Mucosa of rectum (tissue), 2 donors: ENCODE results near the gene SLC10A4.

Source experiments
- H3K27ac ChIP-seq, 2 donors: one replicate each; pipeline ENCODE4 v1.7.0; 2013; ENCODE audit warnings: inconsistent platforms in 2 of 2, low read depth in 2 of 2, low read length in 2 of 2
- H3K27me3 ChIP-seq, 2 donors: one replicate each; pipeline ENCODE4 v1.7.0; 2013; ENCODE audit warnings: low read length in 2 of 2; ENCODE audit not compliant: control insufficient read depth in 2 of 2, insufficient read depth in 2 of 2
- H3K36me3 ChIP-seq, 2 donors: one replicate each; pipeline ENCODE4 v1.7.0; 2013; ENCODE audit warnings: low read length in 2 of 2; ENCODE audit not compliant: control insufficient read depth in 2 of 2, insufficient read depth in 2 of 2
- H3K4me1 ChIP-seq, 2 donors: one replicate each; pipeline ENCODE4 v1.7.0; 2013; ENCODE audit warnings: low read length in 2 of 2, mild to moderate bottlenecking in 1 of 2; ENCODE audit not compliant: control insufficient read depth in 2 of 2, insufficient read depth in 2 of 2
- H3K4me3 ChIP-seq, 2 donors: one replicate each; pipeline ENCODE4 v1.7.0; 2013; ENCODE audit warnings: low read length in 2 of 2
- H3K9ac ChIP-seq, 2 donors: one replicate each; pipeline ENCODE4 v1.7.0; 2013; ENCODE audit warnings: low read length in 2 of 2, low read depth in 1 of 2, mild to moderate bottlenecking in 1 of 2
- H3K9me3 ChIP-seq, 2 donors: one replicate each; pipeline ENCODE4 v1.7.0; 2013; ENCODE audit warnings: low read length in 2 of 2; ENCODE audit not compliant: control insufficient read depth in 2 of 2
- donor health status: healthy.
- donor health status: Normal muscosa, but diverticular disease.

Gene SLC10A4

DNA sequence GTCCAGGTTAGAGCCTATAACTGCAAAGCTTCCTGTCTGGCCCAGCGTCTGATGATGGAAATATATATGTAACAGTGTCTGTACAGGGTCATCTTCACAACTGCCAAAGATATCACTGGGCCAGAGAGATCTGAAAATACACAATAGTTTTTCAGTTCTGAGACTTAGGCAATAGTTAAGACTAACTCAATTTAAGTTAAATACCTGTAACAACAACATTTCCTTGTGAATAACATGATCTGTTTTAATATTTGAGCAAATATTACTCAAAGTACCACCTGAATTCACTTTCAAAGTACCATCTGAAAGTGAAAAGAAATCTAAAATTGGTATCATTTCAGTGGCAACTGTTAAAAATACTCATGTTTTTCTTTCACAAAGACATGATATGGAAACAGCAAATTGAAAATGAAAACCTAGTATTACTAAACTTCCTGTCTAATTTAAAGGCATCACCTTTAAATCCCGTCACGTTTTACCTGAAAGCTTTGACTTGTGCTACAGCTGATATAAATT is 16.5 kb downstream of the SLC10A4 start:
- Histone ChIP-seq H3K9ac (no peak overlapping the region), H3K36me3 (peaks cover 47 to 52% of the 10 kb centered on the region in 2 donors), H3K9me3 (no peaks in the 10 kb centered on the region), H3K27ac (no peak overlapping the region), H3K27me3 (no peaks in the 10 kb centered on the region), H3K4me3 (no peak overlapping the region), H3K4me1 (no peaks in the 10 kb centered on the region)

DNA sequence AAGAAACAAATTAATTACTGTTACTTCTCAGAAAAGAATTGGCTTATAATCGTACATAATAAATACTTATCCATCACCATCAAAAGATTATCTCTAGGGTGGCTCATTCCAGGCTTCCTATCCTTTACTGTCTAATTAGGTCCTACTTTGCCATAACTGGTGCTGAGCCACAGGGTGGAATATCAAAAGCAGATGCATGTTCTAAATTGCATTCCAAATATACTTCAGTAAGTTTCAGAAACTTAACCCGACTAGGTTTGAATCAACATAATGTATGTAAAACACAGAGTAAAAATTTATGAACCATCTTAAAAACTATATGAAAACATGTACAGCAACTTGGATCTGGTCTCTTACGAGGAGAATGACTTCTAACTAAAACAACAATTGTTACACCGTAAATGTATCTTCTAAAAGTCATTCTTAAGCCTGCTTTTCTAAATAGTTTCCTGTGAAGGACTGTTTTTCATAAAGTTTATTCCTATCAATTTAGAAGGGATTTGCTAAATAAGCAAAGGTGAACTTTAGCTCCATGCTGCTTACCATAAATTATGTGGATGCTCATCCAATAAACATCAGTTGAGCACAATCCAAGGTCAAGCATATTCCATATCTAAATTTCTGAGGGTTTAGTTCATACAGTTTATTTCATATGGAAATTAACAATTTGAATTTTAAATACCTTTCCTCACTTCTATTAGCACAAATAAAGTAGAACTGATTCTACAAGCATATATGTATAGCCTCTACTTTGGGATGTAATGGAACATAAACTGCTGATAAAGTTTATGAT is 20.3 kb downstream of the SLC10A4 start:
- Histone ChIP-seq H3K4me1 (no peaks in the 10 kb centered on the region), H3K9ac (no peak overlapping the region), H3K4me3 (no peak overlapping the region), H3K27ac (no peak overlapping the region), H3K36me3 (peaks cover 69 to 70% of the 10 kb centered on the region in 2 donors), H3K27me3 (no peaks in the 10 kb centered on the region), H3K9me3 (no peaks in the 10 kb centered on the region)

DNA sequence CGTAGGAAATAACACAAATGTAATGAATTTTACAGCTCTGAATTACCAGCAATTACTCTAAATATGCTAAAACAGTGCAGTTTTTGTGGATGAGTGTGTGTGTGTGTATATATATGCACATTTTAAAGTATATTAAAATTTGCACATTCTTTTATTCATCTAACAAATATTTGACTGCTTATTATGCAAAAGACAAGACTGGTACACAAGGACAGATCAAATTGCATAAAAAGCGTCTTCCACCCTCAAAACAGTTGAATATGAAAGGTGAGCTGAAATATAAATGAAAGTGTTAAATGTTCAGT is 20.8 kb downstream of the SLC10A4 start:
- H3K9me3 ChIP-seq, result no peaks in the 10 kb centered on the region
- no peak overlapping the region for H3K27ac ChIP-seq
- H3K9ac ChIP-seq, result no peak overlapping the region
- peaks cover 69 to 70% of the 10 kb centered on the region in 2 donors for H3K36me3 ChIP-seq
- no peaks in the 10 kb centered on the region for H3K4me1 ChIP-seq
- H3K27me3 ChIP-seq, result no peaks in the 10 kb centered on the region
- H3K4me3 ChIP-seq, result no peak overlapping the region

DNA sequence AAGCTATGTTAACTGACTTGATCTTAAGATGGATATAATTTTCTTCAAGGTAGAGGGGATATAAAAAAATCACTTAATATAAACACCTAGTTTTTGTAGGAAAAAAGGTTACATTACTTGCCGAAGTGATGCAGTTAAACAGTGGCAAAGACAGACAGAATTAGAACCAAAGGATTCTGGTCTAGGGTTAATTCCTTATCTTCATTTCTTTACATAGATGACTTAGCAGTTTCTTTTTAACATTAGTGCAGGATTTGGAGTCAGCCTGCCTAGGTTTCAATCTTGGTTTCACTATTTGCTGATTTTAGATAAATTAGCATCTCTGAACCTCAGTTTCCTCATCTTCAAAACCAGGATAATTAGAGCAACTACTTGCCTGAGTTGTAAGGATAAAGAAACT is 21.2 kb downstream of the SLC10A4 start:
- H3K36me3 ChIP-seq, result peaks cover 69 to 70% of the 10 kb centered on the region in 2 donors
- H3K9ac ChIP-seq, result no peak overlapping the region
- H3K4me3 ChIP-seq, result no peak overlapping the region
- H3K9me3 ChIP-seq, result no peaks in the 10 kb centered on the region
- H3K27me3 ChIP-seq, result no peaks in the 10 kb centered on the region
- H3K4me1 ChIP-seq, result no peaks in the 10 kb centered on the region
- no peak overlapping the region for H3K27ac ChIP-seq

DNA sequence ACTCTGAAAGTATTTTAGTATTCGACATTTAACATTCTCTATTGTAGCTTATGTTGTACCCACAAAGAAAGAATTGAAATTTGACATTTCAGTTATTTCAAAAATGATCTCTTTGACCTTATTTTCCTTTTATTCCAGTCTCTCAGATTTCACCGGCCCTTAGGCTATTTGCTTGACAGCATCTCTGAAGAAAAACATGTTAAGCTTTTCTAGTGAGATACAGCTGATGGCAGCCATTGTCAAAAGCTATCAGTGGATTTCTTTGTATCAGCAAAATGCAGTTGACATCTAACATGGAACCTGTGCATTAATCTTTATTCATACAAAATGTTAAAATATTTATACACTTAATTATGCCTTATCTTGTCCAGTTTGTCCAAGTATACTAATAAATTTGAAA is 23.6 kb downstream of the SLC10A4 start:
- H3K36me3 ChIP-seq, result peaks cover 74 to 75% of the 10 kb centered on the region in 2 donors

DNA sequence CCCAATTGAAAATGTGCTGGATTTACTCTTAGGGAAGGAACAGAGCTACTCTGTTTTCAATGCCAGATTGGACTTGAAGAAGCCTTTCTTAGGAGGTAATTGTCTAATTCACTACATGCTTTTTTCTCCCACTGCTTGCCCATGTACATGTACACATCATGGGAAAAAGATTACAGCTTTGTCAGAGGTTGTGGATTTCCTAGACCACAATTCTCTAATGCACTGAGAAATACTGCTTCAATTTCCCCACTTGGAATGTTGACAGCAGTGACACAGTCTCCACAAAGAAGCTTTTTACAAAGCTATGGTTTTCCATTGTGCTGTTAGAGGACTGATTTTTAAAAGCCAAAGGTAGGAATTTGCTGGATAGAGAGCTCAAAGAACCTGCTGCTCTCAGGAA is 26.4 kb downstream of the SLC10A4 start:
- Histone ChIP-seq H3K9me3 (no peaks in the 10 kb centered on the region), H3K27me3 (no peaks in the 10 kb centered on the region), H3K36me3 (peaks cover 84 to 86% of the 10 kb centered on the region in 2 donors), H3K4me1 (no peaks in the 10 kb centered on the region), H3K9ac (no peak overlapping the region), H3K27ac (no peak overlapping the region), H3K4me3 (no peak overlapping the region)

More for the DNA sequence above, 23.6 kb downstream of the SLC10A4 start:
- Histone ChIP-seq H3K4me1 (no peaks in the 10 kb centered on the region), H3K9ac (no peak overlapping the region), H3K9me3 (no peaks in the 10 kb centered on the region), H3K27me3 (no peaks in the 10 kb centered on the region), H3K4me3 (no peak overlapping the region), H3K27ac (no peak overlapping the region)

DNA sequence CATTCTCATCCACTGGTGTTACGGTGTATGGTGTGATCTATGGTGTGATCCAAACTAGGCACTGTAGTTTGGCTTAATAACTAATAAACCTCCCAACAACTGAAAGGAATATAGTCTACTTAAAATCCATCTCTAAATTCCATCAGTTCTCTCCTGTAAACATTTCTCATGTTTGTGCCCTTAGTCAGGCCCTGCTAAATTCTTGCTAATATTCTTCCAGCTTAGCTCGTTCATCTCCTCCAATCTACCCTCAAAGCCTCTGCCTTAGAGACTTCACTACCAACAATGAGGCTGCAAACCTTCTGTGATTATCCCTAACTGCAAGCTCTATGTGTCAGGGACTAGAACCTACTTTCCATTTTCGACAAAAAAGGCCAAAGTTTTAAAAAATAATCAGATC is 35.0 kb downstream of the SLC10A4 start:
- H3K4me1 ChIP-seq, result no peaks in the 10 kb centered on the region
- H3K4me3 ChIP-seq, result no peak overlapping the region
- no peaks in the 10 kb centered on the region for H3K27me3 ChIP-seq
- no peaks in the 10 kb centered on the region for H3K9me3 ChIP-seq
- no peak overlapping the region for H3K9ac ChIP-seq
- peaks cover 72 to 84% of the 10 kb centered on the region in 2 donors for H3K36me3 ChIP-seq
- no peak overlapping the region for H3K27ac ChIP-seq

DNA sequence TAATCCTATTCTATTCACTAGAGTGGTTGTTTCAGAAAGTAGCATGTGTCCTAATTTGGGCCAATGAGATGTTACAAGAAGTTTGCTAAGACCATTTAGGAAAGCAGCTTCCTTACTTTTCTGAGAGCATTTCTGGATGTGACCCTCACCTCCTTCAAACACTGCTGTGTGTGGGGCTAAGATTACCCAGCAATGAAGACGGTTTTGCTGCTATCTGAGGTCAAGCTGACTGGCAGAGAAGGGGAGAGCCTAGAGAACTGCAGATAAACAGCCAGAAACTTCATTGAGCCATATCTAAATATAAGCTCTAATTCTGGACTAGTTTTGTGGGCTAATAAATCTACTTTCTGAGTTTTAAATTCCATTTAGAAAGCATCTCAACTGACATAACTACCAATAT is 43.3 kb downstream of the SLC10A4 start:
- no peak overlapping the region for H3K9ac ChIP-seq
- H3K27ac ChIP-seq, result no peak overlapping the region
- H3K9me3 ChIP-seq, result no peaks in the 10 kb centered on the region
- no peaks in the 10 kb centered on the region for H3K27me3 ChIP-seq
- H3K4me1 ChIP-seq, result no peaks in the 10 kb centered on the region
- H3K4me3 ChIP-seq, result no peak overlapping the region
- H3K36me3 ChIP-seq, result peaks cover 89 to 90% of the 10 kb centered on the region in 2 donors

DNA sequence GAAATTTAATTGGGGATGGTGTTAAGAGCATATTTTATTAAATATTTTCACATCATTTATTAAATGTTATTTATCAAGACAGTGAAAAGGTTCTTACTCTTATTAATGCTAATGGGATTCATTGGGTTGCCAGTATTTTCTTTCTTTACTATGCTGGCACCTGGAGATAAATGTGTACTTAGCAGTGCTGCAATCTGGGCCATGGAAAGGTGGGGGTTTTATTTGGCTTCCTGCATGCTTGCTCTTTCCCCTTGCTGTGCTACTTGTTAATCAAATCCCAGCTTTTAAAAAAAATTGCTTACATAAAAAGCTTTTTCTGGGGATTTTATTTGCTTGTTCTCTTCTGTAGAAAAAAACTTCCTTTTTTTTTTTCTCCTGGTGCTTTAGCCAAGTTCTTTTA is 55.2 kb downstream of the SLC10A4 start:
- no peak overlapping the region for H3K4me3 ChIP-seq
- no peaks in the 10 kb centered on the region for H3K27me3 ChIP-seq
- H3K27ac ChIP-seq, result no peak overlapping the region
- peaks cover 75 to 90% of the 10 kb centered on the region in 2 donors for H3K36me3 ChIP-seq
- H3K4me1 ChIP-seq, result no peaks in the 10 kb centered on the region
- no peak overlapping the region for H3K9ac ChIP-seq
- H3K9me3 ChIP-seq, result no peaks in the 10 kb centered on the region
